GM19239 (cell line): ENCODE data around the gene ARHGAP36.

Experiments used
- DNase-seq: peaks from one replicate; pipeline ENCODE4 v3.0.0; 2011; ENCODE audit warnings: low spot score; ENCODE audit not compliant: insufficient read length
- FAIRE-seq: peaks from 2 replicates; lab custom pipeline; 2011; peaks lifted over from hg19 to GRCh38; lab: Jason Lieb, UNC

The ARHGAP36 gene, protein sequence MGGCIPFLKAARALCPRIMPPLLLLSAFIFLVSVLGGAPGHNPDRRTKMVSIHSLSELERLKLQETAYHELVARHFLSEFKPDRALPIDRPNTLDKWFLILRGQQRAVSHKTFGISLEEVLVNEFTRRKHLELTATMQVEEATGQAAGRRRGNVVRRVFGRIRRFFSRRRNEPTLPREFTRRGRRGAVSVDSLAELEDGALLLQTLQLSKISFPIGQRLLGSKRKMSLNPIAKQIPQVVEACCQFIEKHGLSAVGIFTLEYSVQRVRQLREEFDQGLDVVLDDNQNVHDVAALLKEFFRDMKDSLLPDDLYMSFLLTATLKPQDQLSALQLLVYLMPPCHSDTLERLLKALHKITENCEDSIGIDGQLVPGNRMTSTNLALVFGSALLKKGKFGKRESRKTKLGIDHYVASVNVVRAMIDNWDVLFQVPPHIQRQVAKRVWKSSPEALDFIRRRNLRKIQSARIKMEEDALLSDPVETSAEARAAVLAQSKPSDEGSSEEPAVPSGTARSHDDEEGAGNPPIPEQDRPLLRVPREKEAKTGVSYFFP

GRCh38 chrX:131058136-131058868 is at the start of gene ARHGAP36:
TSS of gene ARHGAP36 (plus strand) at chrX:131058346. CDS start at chrX:131081666, 23,320 bp downstream.
- DNase-seq: no peak
- no peak for FAIRE-seq

GRCh38 chrX:131010186-131010585 is 48.0 kb upstream of the ARHGAP36 start:
- FAIRE-seq (no peak), DNase-seq (no peak)

GRCh38 chrX:131025336-131025735 is 32.8 kb upstream of the ARHGAP36 start:
- DNase-seq: no peak
- FAIRE-seq: no peak

GRCh38 chrX:131032354-131033230 is 25.6 kb upstream of the ARHGAP36 start:
- DNase-seq: no peak
- no peak for FAIRE-seq

DNA sequence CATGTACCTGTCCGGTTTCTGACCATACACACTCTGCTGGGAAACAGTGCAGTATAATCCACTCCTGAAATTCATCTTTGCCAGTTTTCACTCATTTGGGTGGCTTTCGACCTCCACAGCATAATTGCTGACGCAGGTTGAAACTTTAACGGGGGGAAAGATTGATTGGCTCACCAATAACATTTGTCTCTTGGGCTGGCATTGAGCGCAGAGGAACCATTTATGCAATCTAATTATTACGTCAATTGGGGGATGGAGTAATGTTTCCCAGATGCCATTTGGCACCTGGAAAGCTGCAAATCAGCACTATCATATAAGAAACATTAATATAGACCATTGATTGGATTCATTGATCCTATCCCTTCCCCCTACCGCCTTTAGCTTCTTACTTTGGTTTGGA is 24.1 kb upstream of the ARHGAP36 start:
- DNase-seq: no peak
- no peak for FAIRE-seq

DNA sequence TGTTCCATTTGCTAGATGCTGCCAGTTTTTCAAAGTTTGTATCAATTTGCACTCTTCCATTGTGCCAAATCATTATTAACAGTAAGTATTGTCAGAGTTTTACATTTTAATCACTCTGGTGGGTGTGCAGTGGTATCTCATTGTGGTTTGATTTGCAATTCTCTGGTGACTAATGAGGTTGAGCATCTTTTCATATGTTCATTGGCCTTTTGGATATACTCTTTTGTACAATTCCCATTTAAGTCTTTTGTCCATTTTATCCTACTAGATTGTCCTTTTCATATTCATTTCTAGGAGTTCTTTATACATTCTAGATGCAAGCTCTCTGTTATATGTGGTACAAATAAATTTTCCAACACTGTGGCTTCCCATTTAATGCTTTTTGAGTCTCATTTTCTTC is 17.4 kb upstream of the ARHGAP36 start:
- no peak for DNase-seq
- FAIRE-seq: no peak

DNA sequence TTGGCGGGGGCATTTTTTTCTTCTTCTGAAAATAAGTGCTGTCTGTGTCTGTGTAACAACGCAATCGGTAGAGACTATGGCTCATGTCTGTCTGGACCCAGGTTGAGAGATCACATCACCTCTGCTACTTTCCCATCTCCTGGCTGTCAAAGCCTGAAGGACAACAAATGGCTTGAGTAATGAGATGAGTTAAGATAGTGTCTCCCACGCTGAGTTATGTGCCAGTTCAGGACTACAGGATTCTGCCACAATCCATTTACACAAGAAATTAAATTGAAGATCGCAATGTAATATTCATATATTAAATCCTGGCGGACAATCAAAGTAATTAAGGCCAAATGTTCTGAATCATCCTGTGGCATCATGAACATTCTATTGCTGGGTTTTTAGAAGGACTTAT is 16.5 kb upstream of the ARHGAP36 start:
- FAIRE-seq (no peak), DNase-seq (no peak)

GRCh38 chrX:131045726-131046125 is 12.4 kb upstream of the ARHGAP36 start:
- DNase-seq (no peak), FAIRE-seq (no peak)

- FAIRE-seq: no peak
- no peak for DNase-seq
Observed at GRCh38 chrX:131046596-131046995, 11.6 kb upstream of the ARHGAP36 start.

- DNase-seq (no peak), FAIRE-seq (no peak)
Observed at GRCh38 chrX:131047180-131047579, 11.0 kb upstream of the ARHGAP36 start.

DNA sequence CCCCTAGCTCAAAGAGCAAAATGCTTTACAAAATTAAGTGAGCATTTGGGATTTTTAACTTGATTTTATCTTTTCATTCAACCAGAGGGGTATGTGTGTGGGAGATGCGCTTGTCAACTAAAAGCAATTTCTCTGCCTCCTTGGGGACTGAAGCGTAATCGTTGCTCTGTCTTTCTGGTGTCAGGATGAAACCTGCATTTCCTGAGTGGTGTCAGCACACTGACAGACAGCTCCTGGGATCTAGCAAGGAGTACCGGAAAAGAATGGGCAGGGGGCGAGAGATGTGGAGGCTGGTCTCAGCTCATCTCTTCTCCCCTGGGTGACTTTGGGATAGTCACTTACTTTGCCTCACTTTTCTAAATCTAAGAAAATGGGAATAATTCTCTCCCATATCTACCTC is 5.1 kb upstream of the ARHGAP36 start:
- no peak for DNase-seq
- no peak for FAIRE-seq

DNA sequence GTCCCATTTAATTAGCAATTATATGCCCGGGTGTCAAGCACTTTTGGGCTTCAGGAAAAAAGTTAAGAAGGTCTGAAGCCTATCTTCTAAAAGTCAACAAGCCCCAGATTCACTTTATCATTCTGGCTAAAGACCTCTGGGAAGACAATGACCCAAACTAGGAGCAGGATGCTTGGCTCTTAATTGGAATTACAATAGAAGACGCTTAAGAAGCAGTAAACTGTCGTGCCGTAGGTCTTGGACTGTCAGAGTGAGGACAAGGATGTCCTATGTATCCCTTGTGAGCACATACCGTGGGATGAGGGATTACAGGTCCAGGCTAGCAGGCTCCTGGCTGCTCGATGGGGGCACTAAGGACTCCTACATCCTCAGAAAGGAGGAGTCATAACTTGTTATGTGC is 3.2 kb upstream of the ARHGAP36 start:
- DNase-seq (no peak), FAIRE-seq (no peak)

DNA sequence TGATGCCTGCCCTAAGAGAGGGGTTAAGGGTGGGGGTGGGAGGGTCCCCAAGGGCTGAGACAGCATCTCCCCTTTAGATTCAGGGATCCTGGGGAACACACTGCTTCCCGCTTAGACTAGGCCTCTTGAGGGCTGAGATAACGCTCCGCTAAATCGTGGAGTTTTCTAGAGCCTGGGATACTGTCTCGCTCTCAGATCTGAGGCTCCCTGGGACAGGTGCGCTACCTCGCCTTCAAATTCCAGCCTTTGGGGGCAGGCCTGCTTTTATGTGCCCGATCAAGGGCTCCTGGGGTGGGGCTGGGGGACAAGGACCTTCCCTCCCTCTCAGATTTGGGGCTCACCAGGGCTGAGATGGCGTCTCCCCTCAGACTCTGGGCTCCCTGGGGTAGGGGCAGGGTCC is 440 bp upstream of the ARHGAP36 start:
- DNase-seq (no peak), FAIRE-seq (no peak)

- FAIRE-seq: no peak
Observed at GRCh38 chrX:131059246-131059645, 1.1 kb downstream of the ARHGAP36 start.

DNA sequence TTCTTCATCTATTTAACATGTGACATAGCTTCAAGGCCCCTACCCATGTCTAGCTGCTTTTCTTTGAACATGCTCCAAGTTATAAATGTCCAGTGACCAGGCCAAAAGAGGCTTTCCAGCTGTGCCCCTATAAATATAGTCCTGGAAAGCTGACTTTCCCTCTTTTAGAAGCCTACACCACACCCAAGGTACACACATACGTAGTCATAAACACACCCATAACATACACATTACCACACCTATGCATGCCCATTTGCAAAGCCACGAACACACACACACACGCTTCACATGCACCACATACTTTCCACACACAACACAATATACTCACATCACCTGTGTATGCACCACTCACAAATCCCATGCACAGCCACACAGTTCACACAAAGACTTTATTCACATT is 2.0 kb downstream of the ARHGAP36 start:
- DNase-seq: no peak
- no peak for FAIRE-seq

More at GRCh38 chrX:131059246-131059645, 1.1 kb downstream of the ARHGAP36 start:
- no peak for DNase-seq

DNA sequence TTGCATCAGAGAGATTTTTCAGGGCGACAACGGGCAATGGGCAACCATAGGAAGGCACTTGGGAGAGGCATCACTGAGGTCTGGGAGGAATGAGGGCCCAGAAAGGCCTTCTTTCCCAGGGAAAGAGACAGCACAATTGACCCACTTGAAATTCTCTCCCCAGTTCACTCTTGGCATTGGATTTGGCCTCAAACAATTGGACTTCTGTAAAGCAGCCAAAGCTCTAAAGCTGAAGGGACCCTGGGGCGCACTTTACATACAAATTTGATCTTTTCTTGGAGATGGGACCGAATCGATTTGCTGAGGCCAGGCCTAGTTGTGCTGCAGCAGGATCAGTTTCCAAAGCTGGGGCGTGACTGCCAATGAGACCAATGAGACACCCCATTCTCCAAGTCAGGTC is 3.2 kb downstream of the ARHGAP36 start:
- DNase-seq (no peak), FAIRE-seq (no peak)

- no peak for DNase-seq
- FAIRE-seq: no peak
Observed at GRCh38 chrX:131063613-131064012, 5.5 kb downstream of the ARHGAP36 start.

GRCh38 chrX:131066237-131066636 is 8.1 kb downstream of the ARHGAP36 start:
- FAIRE-seq (no peak), DNase-seq (no peak)

DNA sequence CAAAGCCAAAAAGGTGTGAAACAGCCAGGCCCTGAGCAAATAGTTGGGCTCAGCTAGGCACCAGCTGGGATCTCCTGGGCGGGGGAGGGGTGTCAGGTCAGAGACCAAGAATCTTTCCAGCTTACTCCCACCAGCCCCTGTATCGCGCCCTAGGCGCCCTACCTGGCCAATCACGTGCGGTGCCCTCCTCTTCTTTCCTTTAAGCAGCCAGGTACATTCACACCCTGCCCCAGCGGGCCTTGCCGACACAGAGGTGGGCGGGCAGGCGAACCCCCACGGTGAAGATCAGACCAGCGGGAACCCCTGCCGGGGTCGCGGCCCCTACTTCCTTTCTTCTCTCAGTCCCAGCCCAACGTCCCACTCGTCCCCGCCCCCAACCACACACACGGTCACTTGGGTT is 9.1 kb downstream of the ARHGAP36 start:
- FAIRE-seq (no peak), DNase-seq (no peak)
